HS-5 (cell line): ENCODE data around the gene PPP1R11.
"Not testable (repeated sequence)": the region's sequence is repeated elsewhere in the genome, so short reads cannot be mapped to it uniquely, and the experiment has no call there.

Experiments
- DNase-seq: peaks from one replicate; pipeline ENCODE4 v3.0.0-alpha.2; 2012; ENCODE audit warnings: low read depth

Gene PPP1R11

GRCh38 chr6:30066577-30067459, at the start of gene PPP1R11:
Gene PPP1R11, plus strand, starts transcription at chr6:30067198. Its CDS starts 213 bp downstream, at chr6:30067411.
- DNase-seq: peak; percentile 98

- no peak for DNase-seq
Measured at GRCh38 chr6:30019819-30020218, 47.2 kb upstream of the PPP1R11 start.

- DNase-seq: no peak
Measured at GRCh38 chr6:30020626-30021025, 46.4 kb upstream of the PPP1R11 start.

GRCh38 chr6:30022189-30022588, 44.8 kb upstream of the PPP1R11 start:
- no peak for DNase-seq

GRCh38 chr6:30022712-30023111, 44.3 kb upstream of the PPP1R11 start:
- not testable (repeated sequence) for DNase-seq

GRCh38 chr6:30025186-30025585, 41.8 kb upstream of the PPP1R11 start:
- no peak for DNase-seq

- no peak for DNase-seq
Measured at GRCh38 chr6:30029588-30029987, 37.4 kb upstream of the PPP1R11 start.

GRCh38 chr6:30031381-30031780, 35.6 kb upstream of the PPP1R11 start:
- DNase-seq: no peak

- peak; percentile 46 for DNase-seq
Measured at GRCh38 chr6:30033440-30033839, 33.6 kb upstream of the PPP1R11 start.

GRCh38 chr6:30035784-30036183, 31.2 kb upstream of the PPP1R11 start:
- no peak for DNase-seq

GRCh38 chr6:30037182-30037788, 29.7 kb upstream of the PPP1R11 start:
- no peak for DNase-seq

- DNase-seq: no peak
Measured at GRCh38 chr6:30041221-30041620, 25.8 kb upstream of the PPP1R11 start.

GRCh38 chr6:30041821-30042220, 25.2 kb upstream of the PPP1R11 start:
- DNase-seq: no peak

- no peak for DNase-seq
Measured at GRCh38 chr6:30042476-30042875, 24.5 kb upstream of the PPP1R11 start.

GRCh38 chr6:30042914-30043313, 24.1 kb upstream of the PPP1R11 start:
- no peak for DNase-seq

GRCh38 chr6:30043744-30044143, 23.3 kb upstream of the PPP1R11 start:
- no peak for DNase-seq

GRCh38 chr6:30044630-30045029, 22.4 kb upstream of the PPP1R11 start:
- peak; percentile 53 for DNase-seq

GRCh38 chr6:30047220-30047619, 19.8 kb upstream of the PPP1R11 start:
- DNase-seq: no peak

GRCh38 chr6:30053682-30054081, 13.3 kb upstream of the PPP1R11 start:
- DNase-seq: no peak

GRCh38 chr6:30055513-30055912, 11.5 kb upstream of the PPP1R11 start:
- DNase-seq: no peak

- no peak for DNase-seq
Measured at GRCh38 chr6:30060606-30061091, 6.3 kb upstream of the PPP1R11 start.

- peak; percentile 84 for DNase-seq
Measured at GRCh38 chr6:30061092-30061857, 5.7 kb upstream of the PPP1R11 start, which contains the start of gene POLR1H. Gene POLR1H, plus strand, starts transcription at chr6:30061265. Its CDS starts 260 bp downstream, at chr6:30061525.
